ENCODE data around the gene RAP1GAP. TPM values are rescaled to one million over a fixed set of nuclear protein-coding genes. Genes with fewer than 3 reads are reported as not detected.

RAP1GAP gene
- polyA plus RNA-seq: 10 to 100 TPM in 1 of 3 donors, 1 to 10 TPM in 1, under 1 TPM in 1; 0.45 to 65.5 (median 6.9) TPM

DNA sequence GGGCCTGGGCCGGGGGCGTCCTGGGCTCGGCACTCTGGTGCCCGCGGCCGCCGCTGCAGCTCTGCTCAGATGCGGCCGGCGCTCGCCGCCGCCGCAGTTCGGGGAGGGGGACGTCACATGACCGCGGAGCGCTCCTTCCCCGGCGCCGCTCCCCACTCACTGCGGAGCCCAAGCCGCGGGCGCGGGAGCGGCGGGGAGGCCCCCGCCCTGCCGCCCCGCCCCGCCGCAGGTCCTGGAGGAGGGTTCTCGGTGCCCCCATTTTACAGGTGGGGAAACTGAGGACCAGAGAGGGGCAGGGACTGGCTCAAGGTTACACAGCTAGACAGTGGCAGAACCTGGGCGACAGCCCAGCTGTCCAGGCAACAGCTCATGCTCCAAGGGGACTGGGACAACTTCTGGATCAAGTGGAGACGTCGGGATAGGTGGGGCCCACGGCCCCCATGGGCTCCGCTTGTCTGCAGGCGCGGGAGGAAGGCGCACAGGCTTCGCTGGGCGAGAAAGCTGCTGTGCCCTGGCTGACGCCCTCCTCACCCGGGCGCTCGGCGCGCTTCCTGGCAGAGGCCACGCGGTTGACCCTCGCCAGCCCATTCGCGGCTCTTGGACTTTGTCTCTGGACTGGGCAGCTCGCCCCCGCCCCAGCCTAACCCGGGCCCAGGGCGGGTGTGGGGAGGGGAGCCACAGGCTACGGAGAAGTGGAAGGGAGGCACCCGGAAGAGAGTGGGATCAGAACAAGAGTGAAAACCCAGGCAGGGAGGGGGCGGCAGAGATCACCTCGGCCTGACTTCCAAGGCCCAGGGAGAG, at the start of gene RAP1GAP:
Gene RAP1GAP, minus strand, starts transcription at position 100 of the 801 bp plus-strand sequence. CDS start 49,325 bp downstream, outside the sequence.
- 1% methylated on average over 52 to 64 of the region's 64 CpGs for WGBS, 3 donors
- no peak within 1 kb of the TSS for H3K27ac ChIP-seq (ENCODE audit: low read depth, low read length)

DNA sequence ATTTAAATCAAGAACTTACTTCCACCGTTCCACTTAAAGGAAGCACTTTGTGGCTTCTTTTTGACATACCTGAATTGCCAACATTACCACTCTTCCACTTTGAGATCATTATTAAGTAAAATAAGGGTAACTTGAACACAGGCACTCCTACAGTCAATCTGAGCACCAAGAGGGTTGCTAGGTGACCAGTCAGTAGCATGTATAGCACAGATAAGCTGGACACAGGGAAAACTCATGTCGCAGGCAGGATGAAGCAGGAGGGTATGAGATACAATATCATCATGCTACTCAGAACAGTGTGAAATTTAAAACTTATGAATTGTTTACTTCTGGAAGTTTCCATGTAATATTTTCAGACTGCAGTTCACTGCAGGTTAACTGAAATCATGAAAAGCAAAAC, 47.0 kb upstream of the RAP1GAP start:
- no peak overlapping the region for H3K27ac ChIP-seq (ENCODE audit: low read depth, low read length)
- WGBS, 3 donors: 78 to 85% (median 83%) methylated on average over 2 of the region's 2 CpGs

DNA sequence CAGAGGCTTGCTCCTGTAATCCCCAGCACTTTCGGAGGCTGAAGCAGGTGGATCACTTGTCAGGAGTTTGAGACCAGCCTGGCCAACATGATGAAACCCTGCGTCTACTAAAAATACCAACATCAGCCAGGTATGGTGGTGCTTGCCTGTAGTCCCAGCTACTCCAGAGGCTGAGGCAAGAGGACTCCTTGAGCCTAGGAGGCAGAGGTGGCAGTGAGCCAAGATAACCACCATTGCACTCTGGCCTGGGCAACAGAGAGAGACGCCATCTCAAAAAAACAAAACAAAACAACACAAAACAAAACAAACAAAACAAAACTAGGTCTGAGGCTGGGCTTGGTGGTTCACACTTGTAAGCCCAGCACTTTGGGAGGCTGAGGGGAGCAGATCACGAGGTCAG, 38.7 kb upstream of the RAP1GAP start:
- 89 to 92% (median 91%) methylated on average over 4 of the region's 4 CpGs for WGBS, 3 donors

DNA sequence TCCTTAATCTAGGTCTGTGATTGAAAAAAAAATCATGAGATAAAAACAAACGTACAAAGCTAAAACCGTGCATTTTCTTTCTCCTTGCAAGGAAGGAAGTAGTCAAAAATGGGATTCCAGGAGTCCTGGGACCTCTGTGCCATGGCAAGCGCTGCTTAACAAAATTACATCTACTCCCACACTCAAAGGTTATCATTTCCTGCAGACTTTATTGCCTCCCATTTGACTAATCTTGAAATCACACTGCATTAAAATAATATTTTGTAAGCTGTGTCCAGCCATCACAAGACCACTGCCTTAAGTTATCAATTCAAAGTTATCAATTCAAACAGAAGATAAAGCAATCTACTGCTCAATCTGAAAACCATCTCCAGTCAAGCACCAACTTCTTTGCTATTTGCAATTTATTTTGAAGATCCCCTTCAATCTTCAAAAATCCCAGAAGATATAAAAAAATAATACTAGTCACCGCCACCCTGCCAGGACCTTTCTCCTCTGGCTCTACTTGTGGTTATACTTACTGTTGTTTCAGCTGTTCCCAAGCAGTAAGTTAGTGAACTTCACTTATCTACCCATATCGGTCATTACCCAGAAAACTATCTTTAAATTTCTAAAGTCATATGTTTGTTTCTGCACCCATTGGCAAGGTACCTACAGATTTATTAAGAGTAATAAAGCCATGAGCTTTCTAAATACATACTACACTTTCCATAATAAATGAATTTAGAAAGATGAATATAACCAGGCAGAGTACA, 38.1 kb upstream of the RAP1GAP start:
- WGBS, 3 donors: 59 to 67% (median 66%) methylated on average over 5 of the region's 5 CpGs
- no peak overlapping the region for H3K27ac ChIP-seq (ENCODE audit: low read depth, low read length)

More for the DNA sequence above, 38.7 kb upstream of the RAP1GAP start:
- no peak overlapping the region for H3K27ac ChIP-seq (ENCODE audit: low read depth, low read length)

DNA sequence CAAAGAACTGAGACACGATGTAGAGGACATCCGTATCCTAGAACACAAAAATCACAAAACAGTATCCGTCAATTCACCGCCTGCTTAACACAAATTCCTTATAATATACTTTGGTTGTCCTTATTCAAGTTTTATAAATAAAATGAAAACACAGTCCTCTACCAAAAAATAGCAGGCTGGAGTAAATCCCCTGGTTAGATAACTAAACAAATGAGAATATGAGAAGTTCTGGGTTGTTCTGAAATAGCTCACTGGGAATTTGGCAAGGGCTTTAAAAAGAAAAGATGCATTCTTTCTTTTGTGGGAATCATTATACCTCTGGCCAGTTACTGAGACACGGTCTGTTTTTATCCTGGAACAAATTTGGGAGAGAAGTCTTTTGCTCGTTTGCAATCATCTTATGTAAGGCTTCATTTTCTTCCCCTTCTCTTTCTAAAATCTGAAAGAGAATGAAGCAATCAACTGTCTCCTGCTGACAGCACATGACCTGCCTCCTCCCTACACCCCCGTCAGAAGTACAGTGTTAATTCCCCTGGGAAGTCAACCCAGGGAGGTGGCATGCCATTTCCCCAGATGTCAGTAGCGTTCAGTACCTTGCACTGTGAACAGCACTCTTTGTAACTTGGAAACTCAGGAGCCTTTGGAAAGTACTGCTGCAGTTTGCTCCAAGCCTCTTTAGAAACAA, 37.1 kb upstream of the RAP1GAP start:
- H3K27ac ChIP-seq (ENCODE audit: low read depth, low read length): no peak overlapping the region

DNA sequence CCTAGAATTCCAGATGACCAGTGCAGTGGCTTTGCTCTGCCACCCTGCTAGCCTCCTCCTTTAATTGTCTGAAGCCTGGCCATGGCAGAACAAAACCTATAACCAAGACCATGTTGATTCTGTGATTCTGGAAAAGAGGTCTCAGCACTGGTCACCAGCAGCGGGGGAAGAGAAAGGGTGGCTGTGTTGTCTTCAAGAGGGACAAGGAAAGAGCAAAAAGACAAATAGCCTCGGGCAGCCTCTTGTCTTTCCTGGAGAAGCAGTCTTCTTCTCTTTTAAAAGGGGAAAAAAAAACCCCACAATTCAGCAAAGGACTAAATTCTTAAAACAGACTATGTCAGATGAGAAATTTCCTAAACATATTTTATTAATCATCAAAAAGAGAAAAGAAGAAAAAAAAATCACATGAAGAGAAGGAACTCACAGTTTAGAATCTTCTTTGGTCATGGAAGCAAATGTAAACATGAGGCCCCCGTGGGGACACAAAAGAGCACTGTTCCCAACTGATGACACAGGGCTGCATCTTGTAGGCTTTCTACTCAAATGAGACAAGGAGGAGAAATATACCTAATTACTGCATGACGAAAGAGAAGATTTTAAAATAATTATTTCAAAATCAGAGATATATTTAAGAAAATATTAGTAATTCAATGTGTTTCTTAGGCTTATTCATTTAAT, 36.3 kb upstream of the RAP1GAP start:
- H3K27ac ChIP-seq (ENCODE audit: low read depth, low read length): no peak overlapping the region
- WGBS, 3 donors: 64 to 73% (median 73%) methylated on average over 4 of the region's 4 CpGs

More for the DNA sequence above, 37.1 kb upstream of the RAP1GAP start:
- WGBS, 3 donors: 59 to 83% (median 60%) methylated on average over 8 of the region's 8 CpGs

DNA sequence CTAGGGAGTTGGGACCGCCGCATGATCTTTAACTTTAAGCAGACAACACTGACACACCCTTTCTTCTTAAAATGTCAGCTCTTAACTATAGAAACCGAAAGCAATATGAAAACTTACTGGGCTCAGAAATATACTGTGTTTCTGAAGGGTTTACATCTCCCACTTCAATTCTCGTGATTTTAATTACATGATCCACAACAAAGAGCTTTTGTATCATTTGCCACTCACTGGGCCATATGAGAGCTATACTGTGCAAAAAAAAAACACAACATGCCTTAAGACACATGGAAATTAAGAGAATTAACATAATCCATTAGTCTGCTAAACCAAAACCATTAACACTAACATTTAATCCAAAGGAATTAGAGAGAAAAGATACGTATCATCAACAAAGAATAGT, 35.0 kb upstream of the RAP1GAP start:
- H3K27ac ChIP-seq (ENCODE audit: low read depth, low read length): no peak overlapping the region
- WGBS, 3 donors: 92 to 96% (median 94%) methylated on average over 5 of the region's 5 CpGs

DNA sequence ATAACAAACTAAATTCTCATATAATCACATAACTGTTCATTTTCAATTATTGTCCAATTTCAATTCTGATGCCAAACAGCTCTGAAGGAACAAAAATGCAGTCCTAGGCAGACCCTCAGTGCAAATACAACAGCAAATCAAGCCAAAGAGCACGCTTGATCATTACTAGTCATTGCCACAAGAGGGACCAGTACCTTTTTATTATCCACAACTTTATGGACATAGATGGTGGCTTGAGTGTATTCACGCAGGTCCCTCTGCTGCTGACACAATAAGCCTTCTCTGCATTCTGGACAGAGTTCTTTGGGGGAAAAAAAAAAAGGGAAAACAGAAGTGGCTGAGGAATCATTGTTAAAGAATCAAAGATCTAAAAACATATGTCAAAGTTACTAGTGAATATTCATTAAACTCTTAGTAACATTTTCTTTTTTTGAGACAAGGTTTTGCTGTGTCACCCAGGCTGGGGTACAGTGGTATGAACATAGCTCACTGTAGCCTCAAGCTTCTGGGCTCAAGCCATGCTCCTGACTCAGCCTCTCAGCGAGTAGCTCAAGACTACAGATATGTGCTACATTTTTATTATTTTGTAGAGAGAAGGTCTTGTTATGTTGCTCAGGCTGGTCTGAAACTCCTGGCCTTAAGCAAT, 34.3 kb upstream of the RAP1GAP start:
- no peak overlapping the region for H3K27ac ChIP-seq (ENCODE audit: low read depth, low read length)
- 63 to 73% (median 70%) methylated on average over 3 of the region's 3 CpGs for WGBS, 3 donors

DNA sequence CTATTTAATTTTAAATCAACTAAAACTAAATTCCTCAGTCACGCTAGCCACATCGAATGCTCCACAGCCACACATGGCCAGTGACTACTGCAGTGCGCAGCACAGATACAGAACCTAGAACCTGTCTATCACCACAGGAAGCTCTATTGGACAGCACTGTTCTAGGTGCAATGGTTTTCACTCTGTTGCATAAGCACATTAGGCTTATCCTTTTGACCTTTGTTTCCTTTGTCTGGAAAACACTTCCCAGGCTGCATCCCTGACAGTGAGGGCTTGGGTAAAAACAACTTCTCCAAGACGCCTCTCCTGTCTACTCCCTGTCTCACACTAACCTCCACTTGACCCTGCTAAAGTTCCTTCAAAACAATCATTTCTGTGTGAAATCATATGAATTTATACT, 33.6 kb upstream of the RAP1GAP start:
- H3K27ac ChIP-seq (ENCODE audit: low read depth, low read length): no peak overlapping the region
- WGBS, 3 donors: 93 to 96% (median 96%) methylated on average over 4 of the region's 4 CpGs

DNA sequence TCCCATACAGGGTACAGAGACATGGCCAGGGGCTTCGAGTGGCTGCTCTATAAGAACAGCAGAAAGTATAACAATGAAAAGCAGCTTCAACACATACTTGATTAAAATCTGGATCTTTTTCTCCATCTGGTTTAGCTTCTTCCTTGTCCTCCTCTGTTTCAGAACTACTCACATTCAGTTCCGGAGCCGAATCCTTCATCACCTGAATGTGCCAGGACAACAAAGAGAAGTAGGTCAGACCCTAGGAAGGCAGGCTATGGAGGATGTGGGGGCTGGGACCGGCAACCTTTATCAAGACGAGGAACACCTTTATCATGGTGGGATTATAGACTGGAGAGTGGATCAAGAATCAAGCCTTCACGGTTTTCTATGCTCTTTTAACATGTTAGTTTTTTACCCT, 32.2 kb upstream of the RAP1GAP start:
- H3K27ac ChIP-seq (ENCODE audit: low read depth, low read length): no peak overlapping the region
- whole genome bisulfite sequencing, 3 donors: 92 to 93% (median 92%) methylated on average over 6 of the region's 6 CpGs

DNA sequence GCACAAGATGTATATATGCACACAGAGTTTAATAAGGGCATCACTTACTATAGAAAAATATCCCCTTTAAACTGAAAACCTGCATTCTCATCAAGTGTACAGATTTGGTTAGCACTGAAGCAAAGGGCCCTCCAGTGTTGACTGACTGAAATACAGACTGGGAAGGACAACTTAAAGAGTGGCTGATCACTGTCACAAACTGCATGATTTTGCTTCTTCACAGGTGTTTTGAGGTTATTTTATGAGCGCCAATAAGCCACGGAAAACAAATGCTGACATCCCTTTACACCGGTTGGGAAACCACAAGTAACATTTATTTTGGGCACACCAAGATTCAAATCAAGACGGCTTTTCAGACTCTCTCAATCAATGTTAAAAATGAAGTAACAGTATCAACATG, 30.9 kb upstream of the RAP1GAP start:
- no peak overlapping the region for H3K27ac ChIP-seq (ENCODE audit: low read depth, low read length)
- WGBS, 3 donors: 75 to 89% (median 76%) methylated on average over 4 of the region's 4 CpGs

DNA sequence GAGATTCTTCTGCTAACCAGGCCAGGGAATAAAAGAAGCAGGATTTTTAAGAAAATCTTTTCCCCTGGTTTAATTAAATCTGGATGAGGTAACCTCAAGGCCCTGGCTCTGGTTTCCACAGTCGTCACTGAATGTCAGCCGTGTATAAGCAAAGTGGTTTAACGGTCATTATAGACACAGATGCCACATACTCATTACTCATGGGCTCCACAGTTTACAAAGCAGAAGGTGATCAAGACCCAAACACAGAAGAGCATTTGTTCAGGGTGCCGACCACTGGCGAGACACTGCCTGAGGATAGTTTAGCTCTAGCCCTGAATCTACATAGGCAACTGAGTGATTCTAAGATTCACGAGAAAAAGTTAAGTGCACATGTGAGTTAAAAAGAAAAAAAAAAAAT, 27.8 kb upstream of the RAP1GAP start:
- 87 to 90% (median 90%) methylated on average over 6 of the region's 6 CpGs for WGBS, 3 donors
- H3K27ac ChIP-seq (ENCODE audit: low read depth, low read length): no peak overlapping the region

DNA sequence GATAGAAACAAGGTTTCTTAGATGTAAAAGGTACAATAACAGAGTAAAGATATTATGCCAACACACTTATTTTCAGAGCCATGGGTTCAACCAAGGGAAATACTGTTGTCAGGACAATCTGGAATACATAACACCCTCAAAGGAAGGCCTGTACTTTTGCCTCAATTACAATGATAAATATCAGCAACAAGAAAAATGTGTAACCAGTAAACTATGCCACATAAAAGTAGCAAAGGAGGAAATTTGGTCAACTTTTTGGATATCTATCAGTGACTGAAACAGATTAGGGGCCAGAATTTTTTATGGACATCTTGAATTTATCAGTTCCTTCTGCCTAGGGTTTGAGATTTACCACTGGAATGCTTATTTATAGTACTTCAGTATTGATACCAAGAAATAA, 24.6 kb upstream of the RAP1GAP start:
- H3K27ac ChIP-seq (ENCODE audit: low read depth, low read length): no peak overlapping the region

DNA sequence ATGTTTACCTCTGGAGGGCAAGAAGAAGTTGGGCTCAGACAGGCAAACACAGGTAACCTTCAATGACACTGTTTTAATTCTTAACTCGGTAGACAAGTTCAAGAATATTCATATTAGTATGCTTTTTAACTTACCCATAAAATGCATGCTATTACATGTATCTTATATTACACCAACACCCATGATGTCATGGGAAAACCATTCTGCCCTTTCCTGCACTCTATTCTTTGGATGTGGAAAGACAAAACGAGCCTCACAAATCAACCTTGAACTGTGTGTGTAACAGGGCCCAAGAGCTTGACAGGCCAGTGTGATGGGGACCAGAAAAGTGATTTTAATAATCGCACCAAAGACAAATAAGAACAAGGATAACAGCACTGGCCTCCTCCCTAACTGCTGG, 22.6 kb upstream of the RAP1GAP start:
- 53 to 76% (median 73%) methylated on average over 3 of the region's 3 CpGs for WGBS, 3 donors
- no peak overlapping the region for H3K27ac ChIP-seq (ENCODE audit: low read depth, low read length)

DNA sequence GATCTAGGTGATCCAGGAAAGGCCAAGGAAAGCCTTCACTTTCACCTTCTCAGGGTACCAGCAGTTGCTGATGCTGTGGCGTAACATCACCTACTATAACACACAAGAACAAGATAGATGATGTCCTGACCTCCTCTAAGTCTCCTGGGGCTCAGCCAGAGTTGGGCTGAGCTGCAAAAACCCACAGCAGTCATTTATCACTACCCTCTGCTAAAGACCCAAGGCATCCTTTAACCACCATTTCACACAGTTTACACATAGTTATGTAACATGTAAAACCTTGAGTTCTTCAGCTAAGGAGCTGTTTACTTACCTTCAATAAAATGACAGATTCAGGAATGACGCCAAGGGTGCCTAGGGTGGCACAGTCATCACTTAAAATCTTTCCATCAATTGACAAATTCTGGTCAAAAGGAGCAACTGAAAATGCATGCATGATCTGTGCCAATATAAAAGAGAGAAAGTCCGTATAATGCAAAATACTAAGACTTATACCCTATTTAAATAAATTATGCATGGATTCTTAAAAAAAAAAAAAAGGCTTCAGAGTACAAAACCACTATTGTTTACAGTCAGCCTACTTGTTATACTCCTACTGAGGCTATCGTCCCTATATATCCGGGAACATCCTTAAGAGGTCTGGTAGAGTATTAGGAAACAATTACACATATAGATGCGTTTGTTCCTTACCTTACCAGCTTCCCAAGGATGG, 20.7 kb upstream of the RAP1GAP start:
- WGBS, 3 donors: 81 to 93% (median 91%) methylated on average over 6 of the region's 6 CpGs

DNA sequence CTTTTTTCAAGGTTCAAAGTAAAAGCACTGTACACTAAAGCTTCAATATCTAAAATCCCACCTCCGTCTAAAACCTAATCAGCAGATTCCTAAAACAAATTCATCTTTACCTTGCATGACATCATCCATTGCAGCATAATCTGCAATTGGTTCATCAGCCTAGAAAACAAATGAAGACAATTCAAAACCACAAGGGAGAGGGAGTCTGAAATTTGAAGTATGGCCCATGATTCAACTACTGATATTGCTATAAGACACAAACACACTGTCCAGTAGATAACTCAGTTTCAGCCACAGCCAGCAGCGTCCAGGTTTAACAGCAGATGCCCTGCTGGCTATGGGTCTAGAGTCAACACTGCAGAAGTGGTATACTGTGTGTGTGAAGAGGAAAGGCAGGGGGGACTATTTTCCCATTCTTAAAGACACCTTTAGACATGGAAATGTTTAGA, 17.9 kb upstream of the RAP1GAP start:
- 95 to 97% (median 95%) methylated on average over 2 of the region's 2 CpGs for WGBS, 3 donors
- no peak overlapping the region for H3K27ac ChIP-seq (ENCODE audit: low read depth, low read length)

More for the DNA sequence above, 20.7 kb upstream of the RAP1GAP start:
- H3K27ac ChIP-seq (ENCODE audit: low read depth, low read length): no peak overlapping the region

DNA sequence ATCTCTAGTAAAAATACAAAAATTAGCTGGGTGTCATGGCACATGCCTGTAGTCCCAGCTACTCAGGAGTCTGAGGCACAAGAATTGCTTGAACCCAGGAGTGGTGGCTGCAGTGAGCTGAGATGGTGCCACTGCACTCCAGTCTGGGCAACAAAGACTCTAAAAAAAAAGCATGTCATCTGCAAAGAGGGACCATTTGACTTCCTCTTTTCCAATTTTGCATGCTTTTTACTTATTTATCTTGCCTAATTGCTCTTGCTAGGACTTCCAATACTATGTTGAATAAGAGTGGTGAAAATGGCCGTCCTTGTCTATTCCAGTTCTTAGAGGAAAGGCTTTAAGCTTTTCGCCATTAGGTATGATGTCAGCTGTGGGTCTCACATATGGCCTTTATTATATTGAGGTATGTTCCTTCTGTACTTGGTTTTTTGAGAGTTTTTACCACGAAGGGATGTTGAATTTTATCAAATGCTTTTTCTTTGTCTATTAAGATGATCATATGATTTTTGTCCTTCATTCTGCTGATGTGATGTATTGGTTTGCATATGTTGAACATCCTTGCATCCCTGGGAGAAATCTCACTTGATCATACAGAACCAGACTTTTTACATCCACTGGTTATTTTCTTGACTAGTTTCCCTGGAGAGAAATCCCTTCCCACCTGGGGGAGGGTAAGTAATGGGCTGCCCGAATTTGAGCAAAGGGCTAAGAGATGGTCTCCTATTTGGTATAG, 17.0 kb upstream of the RAP1GAP start:
- 96 to 98% (median 97%) methylated on average over 4 of the region's 4 CpGs for WGBS, 3 donors
- no peak overlapping the region for H3K27ac ChIP-seq (ENCODE audit: low read depth, low read length)
